Inflammatory macrophage (primary cell): Measurements from ENCODE around the gene SMOC2.

ENCODE experiments used
- DNase-seq, 2 donors: peaks; one replicate each; pipeline ENCODE4 v3.0.0-alpha.2; 2020 to 2022

The SMOC2 gene

GRCh38 chr6:168631564-168631963 is 190.6 kb downstream of the SMOC2 start:
- DNase-seq: no peak

- no peak for DNase-seq
Observed at GRCh38 chr6:168632694-168633093, 191.7 kb downstream of the SMOC2 start.

GRCh38 chr6:168634541-168635328 is 193.8 kb downstream of the SMOC2 start:
- no peak for DNase-seq

- no peak for DNase-seq
Observed at GRCh38 chr6:168636147-168637004, 195.4 kb downstream of the SMOC2 start.

- no peak for DNase-seq
Observed at GRCh38 chr6:168637834-168638233, 196.8 kb downstream of the SMOC2 start.

GRCh38 chr6:168638468-168639271 is 197.7 kb downstream of the SMOC2 start:
- DNase-seq: no peak

- no peak for DNase-seq
Observed at GRCh38 chr6:168640181-168640580, 199.2 kb downstream of the SMOC2 start.

- DNase-seq: no peak
Observed at GRCh38 chr6:168640768-168641167, 199.8 kb downstream of the SMOC2 start.

GRCh38 chr6:168641446-168641845 is 200.5 kb downstream of the SMOC2 start:
- DNase-seq: no peak

GRCh38 chr6:168643401-168643800 is 202.4 kb downstream of the SMOC2 start:
- DNase-seq: no peak

GRCh38 chr6:168645326-168645725 is 204.3 kb downstream of the SMOC2 start:
- no peak for DNase-seq

- no peak for DNase-seq
Observed at GRCh38 chr6:168647271-168647670, 206.3 kb downstream of the SMOC2 start.

- no peak for DNase-seq
Observed at GRCh38 chr6:168648240-168649125, 207.5 kb downstream of the SMOC2 start.

- DNase-seq: no peak
Observed at GRCh38 chr6:168649209-168649608, 208.2 kb downstream of the SMOC2 start.

- no peak for DNase-seq
Observed at GRCh38 chr6:168650671-168651111, 209.7 kb downstream of the SMOC2 start.

GRCh38 chr6:168655462-168656152 is 214.6 kb downstream of the SMOC2 start:
- no peak for DNase-seq

GRCh38 chr6:168658059-168658458 is 217.1 kb downstream of the SMOC2 start:
- no peak for DNase-seq

GRCh38 chr6:168660400-168660945 is 219.5 kb downstream of the SMOC2 start:
- no peak for DNase-seq

- DNase-seq: no peak
Observed at GRCh38 chr6:168662301-168662936, 221.4 kb downstream of the SMOC2 start.

GRCh38 chr6:168663041-168663440 is 222.1 kb downstream of the SMOC2 start:
- DNase-seq: no peak
